M059J (cell line): ENCODE measurements around the gene LRP5. TPM values are rescaled to one million over a fixed set of nuclear protein-coding genes. Genes with fewer than 3 reads are reported as not detected.
"Not testable (repeated sequence)": the region's sequence is repeated elsewhere in the genome, so short reads cannot be mapped to it uniquely, and the experiment has no call there.

Experiments used
- DNase-seq: peaks from one replicate; pipeline ENCODE4 v3.0.0-alpha.2; 2012; ENCODE audit warnings: low read depth
- total RNA-seq: library from RNA; depleted of rRNA; stranded (reverse); fragments of >200 nt; shearing (Covaris generic); gene quantifications from 2 replicates; pipeline ENCODE4 v1.2.3, GENCODE V29; 2014

LRP5 gene
- total RNA-seq, 1 experiment from 2014 or later, result 19.7 TPM

- no peak for DNase-seq
These were observed 111.1 kb downstream of the LRP5 start for GRCh38 chr11:68423481-68423880.

- no peak for DNase-seq
These were observed 111.8 kb downstream of the LRP5 start for GRCh38 chr11:68424101-68424632.

GRCh38 chr11:68424981-68425865 is 112.8 kb downstream of the LRP5 start:
- no peak for DNase-seq

GRCh38 chr11:68425866-68426380 is 113.5 kb downstream of the LRP5 start:
- no peak for DNase-seq

- DNase-seq, result no peak
These were observed 117.3 kb downstream of the LRP5 start for GRCh38 chr11:68429661-68430060.

- no peak for DNase-seq
These were observed 118.0 kb downstream of the LRP5 start for GRCh38 chr11:68430384-68430783.

GRCh38 chr11:68430801-68431200 is 118.4 kb downstream of the LRP5 start:
- no peak for DNase-seq

- DNase-seq, result no peak
These were observed 119.7 kb downstream of the LRP5 start for GRCh38 chr11:68431984-68432645.

GRCh38 chr11:68432874-68433273 is 120.5 kb downstream of the LRP5 start:
- no peak for DNase-seq

- no peak for DNase-seq
These were observed 121.2 kb downstream of the LRP5 start for GRCh38 chr11:68433541-68433940.

GRCh38 chr11:68434159-68434558 is 121.8 kb downstream of the LRP5 start:
- DNase-seq, result not testable (repeated sequence)

- DNase-seq, result no peak
These were observed 123.9 kb downstream of the LRP5 start for GRCh38 chr11:68436162-68436888.

GRCh38 chr11:68436985-68437926 is 124.9 kb downstream of the LRP5 start:
- DNase-seq, result peak; percentile 73

GRCh38 chr11:68437927-68438657 is 125.7 kb downstream of the LRP5 start:
- DNase-seq, result no peak

- DNase-seq, result no peak
These were observed 126.4 kb downstream of the LRP5 start for GRCh38 chr11:68438658-68439259.

- DNase-seq, result no peak
These were observed 127.1 kb downstream of the LRP5 start for GRCh38 chr11:68439355-68440065.

GRCh38 chr11:68440224-68440623 is 127.8 kb downstream of the LRP5 start:
- no peak for DNase-seq

- peak; percentile 17 for DNase-seq
These were observed 129.3 kb downstream of the LRP5 start for GRCh38 chr11:68441466-68442230.
